OCI-LY3 (cell line): ENCODE results near the gene LRFN2.

Source experiments
- EZH2phosphoT487 ChIP-seq: fragments of 200-600 bp; shearing (Covaris generic); IDR thresholded peaks from 2 replicates; pipeline ENCODE4 v1.6.1; 2018; ENCODE audit warnings: antibody characterized with exemption, mixed run types, low read depth
- TF ChIP-seq, protein P1 (sequence below): fragments of 200-600, 300-600 bp; sonication (generic); IDR thresholded peaks from 2 replicates; pipeline ENCODE4 v1.5.1; 2014; ENCODE audit warnings: antibody characterized with exemption, low read length, low read depth

GRCh38 chr6:40536442-40536841 is 50.7 kb downstream of the LRFN2 start:
- TF ChIP-seq, protein P1, sequence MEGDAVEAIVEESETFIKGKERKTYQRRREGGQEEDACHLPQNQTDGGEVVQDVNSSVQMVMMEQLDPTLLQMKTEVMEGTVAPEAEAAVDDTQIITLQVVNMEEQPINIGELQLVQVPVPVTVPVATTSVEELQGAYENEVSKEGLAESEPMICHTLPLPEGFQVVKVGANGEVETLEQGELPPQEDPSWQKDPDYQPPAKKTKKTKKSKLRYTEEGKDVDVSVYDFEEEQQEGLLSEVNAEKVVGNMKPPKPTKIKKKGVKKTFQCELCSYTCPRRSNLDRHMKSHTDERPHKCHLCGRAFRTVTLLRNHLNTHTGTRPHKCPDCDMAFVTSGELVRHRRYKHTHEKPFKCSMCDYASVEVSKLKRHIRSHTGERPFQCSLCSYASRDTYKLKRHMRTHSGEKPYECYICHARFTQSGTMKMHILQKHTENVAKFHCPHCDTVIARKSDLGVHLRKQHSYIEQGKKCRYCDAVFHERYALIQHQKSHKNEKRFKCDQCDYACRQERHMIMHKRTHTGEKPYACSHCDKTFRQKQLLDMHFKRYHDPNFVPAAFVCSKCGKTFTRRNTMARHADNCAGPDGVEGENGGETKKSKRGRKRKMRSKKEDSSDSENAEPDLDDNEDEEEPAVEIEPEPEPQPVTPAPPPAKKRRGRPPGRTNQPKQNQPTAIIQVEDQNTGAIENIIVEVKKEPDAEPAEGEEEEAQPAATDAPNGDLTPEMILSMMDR: 0 out of 2 replicates have a peak, but pooled peaks have one; percentile 9
- TF ChIP-seq EZH2phosphoT487: no peak
